ENCODE measurements around the gene CCM2.

The CCM2 gene

DNA sequence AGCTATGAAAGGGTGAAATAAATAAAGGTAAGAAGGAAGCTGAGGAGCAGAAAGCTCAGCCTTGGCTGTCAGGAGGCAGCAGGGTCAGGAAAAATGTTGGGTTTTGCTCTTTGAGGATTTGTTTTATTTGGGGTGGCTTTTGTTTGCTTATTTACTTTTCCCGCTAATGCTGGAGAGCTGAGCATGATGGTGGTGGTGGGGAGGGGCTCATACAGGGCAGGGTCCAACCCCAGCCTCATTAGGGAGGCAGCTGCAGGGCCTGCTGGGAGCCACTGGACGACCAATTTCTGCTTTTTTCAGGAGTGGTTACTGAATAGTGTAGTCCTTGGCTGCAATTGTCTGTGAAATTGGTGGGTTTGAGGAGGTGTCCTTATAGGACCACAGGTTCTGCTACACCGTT, 36.3 kb downstream of the CCM2 start:
- DNase-seq: no peak

DNA sequence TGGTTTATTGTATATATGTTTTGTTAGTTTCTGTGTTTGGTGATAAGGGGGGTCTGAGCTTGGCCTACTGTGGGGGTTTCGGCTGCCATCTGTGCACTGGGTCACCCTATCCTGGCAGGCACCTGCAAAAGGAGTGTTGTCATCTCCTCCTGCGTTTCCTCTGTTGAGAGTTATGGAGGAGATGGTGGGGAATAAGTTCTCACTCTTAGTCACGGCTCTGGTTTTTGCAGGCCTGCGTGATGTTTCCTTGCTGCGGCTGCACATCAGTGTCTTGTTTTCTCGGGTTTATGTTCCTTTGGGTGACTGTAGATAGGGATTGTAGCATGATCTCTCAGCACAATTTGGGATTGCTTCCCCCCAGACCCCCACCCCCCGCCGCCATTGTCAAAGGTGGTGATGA, 36.8 kb downstream of the CCM2 start:
- no peak for DNase-seq

DNA sequence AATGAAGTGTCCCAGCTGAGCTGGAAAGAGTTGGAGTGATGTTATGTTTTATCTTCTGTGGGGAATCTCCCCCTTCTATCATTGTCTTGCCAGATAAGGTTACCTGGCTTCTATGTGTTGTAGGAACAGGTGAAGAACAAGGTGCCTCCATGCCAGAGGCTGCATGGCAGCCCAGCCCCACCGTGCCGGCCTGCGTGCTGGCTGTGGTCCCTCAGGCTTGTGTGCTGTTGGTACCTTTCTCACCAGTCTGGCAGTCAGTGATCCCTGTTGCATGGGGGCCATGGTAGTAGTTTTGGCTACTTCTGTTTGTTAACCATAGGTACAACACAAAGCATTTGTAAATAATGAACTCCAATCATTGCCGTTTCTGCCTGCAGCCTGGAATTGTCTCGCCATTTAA, 37.9 kb downstream of the CCM2 start:
- no peak for DNase-seq

DNA sequence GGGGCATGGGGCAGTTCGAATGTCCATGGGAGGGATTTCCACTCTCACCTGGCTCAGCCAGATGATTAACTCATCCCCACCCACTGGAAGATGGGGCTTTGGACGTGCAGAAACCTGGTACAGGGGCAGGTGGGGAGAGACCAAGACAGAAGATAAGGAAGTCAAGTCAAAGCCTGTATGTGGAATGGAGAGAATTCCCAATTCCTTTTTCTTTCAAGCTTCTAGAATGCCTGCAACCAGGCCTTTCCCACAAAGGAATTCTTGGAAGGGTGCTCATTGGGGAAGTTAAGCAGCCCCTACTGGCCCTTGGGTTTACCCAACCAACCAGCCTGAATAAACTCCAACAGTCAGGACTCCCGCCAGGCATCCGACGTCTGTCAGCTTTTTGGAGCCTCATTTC, 39.1 kb downstream of the CCM2 start:
- DNase-seq: no peak

DNA sequence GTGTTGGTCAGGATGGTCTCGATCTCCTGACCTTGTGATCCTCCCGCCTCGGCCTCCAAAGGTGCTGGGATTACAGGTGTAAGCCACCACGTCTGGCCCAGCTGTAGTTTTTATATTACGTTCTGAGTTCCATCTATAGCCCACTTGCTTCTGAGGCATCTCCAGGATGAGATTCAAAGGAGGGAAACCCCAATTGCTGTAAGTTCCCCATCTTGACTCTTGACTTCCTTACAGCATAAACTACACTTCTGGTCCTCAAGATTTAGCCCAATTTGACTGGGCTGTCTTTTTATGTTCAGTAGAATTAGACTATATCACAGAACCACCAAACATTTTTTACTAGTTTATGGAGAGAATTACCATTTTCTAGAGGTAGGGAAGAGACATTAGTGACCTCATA, 44.3 kb downstream of the CCM2 start:
- no peak for DNase-seq

DNA sequence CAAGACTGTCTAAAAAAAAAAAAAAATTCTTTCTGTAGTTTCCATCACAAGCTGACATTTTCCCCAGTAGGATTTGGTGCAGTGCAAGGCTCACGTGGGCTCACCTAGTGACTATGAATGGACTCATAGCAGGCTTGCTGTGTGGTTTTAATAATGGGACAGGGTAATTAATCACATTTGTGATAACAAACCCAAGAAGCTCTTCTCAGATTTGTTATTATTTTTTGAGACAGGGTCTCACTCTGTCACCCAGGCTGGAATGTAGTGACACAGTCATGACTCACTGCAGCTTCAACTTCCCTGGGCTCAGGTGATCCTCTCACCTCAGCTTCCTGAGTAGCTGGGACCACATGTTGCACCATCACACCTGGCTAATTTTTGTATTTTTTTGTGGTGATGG, 48.7 kb downstream of the CCM2 start:
- no peak for DNase-seq

DNA sequence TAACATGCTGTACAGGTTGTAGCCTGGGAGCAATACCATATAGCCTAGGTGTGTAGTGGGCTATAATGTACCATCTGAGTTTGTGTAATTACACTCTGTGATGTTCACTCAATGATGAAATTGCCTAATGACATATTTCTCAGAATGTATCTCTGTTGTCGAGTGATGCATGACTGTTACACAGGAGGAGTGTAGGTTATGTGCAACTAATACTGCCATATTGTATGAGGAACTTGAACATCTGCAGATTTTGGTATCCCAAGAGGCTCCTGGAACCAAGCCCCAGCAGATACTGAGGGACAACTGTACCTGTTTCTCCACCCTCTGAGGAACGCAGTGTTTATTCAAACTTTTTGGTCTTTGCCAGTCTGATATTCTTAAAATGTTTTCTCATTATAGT, 50.2 kb downstream of the CCM2 start:
- DNase-seq: no peak

DNA sequence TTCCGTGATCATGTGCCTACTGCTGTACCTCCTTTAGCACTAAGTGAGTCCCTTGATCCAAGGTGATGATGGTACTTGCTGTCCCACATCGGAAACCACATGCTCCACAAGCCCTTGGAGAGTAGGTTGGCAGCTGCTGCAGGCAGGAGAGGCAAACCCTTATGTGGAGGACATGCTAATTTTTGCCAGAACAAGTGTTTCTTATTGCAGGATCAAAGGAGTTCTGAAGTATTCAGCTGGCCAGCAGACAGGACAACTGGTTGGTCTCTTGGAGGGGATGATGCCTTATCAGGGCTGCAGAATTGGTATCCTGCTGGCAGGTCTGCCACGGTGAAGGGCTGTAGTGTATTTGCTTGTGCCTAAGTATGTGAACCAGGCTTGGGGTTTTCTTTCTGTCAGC, 52.0 kb downstream of the CCM2 start:
- no peak for DNase-seq

DNA sequence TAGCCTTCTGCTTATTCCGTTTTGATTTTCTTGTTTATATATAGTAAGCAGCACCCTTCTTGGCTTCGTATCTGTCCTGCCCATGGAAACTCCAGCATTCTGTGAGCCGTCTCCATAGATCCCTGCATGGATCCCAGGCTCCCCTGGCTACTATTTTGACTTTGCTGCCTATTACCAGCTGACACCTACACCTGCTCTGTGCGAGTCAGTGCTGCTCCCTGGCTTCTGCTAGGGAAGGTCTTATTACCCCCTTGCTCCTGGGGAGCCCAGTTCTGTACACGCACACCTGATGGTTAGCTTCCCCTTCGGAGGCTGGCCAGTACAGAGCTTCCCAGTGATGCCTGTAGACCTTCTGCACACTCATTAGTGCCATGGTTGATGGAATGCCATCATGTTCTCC, 53.4 kb downstream of the CCM2 start:
- no peak for DNase-seq

DNA sequence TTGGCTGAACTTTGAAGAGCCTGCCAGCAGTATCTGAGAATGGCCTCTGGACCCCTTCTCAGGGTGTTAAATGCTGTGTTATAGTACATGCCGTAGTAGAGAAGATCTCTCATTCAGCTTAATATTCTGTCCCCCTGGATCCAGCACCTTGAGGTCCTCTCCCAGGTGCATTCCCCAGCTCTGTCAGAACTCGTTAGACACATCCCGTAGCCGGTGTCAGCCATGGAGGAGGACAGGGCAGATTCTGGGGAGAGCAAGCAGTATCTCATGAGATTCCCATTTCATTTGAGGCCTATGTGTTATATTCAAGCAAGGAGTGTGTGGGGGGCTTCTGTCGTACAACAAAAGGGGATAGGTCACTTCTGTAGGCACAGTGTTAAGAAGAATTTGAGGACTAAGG, 53.9 kb downstream of the CCM2 start:
- DNase-seq: no peak

DNA sequence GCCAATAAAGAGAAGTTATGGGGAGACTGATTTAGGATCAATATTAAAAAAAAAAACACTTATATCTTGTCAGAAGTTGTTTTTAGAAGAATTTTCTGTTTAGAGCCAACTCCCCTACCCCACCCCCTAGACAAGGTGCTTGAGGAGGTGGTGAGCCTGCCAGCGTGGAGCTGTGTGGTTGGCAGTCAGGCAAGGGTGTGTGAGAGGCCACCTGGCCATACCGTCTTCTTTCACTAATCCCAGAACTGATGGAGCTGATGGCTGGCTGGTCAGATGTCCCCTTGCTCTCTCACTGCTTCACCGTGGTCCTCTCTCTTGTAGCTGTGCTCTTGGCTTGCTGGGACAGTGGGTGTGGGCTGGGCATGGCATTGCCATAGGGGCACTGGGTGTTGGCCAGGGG, 54.4 kb downstream of the CCM2 start:
- no peak for DNase-seq

DNA sequence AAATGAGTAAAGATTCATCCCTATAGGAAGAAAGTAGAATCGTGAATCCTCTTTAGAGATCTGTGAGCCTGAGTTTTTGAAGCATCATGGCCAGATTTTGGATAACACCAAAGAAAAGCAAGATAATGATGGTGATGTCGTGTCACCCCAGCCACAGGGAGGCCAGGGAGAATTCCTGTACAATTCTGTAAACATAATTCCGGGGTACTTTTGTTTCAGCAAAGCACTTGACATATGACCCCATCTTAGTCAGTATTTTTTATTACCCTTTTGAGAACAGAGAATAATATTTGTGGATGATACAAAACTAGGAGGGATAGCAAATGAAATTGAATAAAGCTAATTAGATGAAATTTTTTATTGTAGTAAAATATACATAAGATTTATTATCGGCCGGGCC, 55.0 kb downstream of the CCM2 start:
- DNase-seq: no peak

DNA sequence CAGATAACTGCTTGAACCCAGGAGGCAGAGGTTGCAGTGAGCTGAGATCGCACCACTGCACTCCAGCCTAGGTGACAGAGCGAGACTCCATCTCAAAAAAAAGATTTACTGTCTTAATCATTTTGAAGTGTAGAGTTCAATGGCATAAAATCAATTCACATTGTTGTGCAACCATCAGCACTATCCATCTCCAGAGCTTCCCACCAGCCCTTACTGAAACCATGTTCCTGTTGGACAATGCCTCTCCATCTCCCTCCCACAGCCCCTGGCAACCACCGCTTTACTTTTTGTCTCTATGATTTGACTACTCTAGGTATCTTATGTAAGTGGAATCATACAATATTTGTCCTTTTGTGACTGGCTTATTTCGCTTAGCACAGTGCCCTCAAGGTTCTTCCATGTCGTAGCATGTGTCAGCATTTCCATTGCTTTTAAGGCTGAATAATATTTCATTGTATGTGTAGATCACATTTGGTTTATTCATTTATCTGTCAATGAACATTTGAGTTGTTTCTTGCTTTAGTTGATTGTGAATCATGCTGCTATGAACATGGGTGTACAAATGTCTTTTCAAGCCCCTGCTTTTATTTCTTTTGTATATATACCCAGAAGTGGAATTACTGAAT, 55.7 kb downstream of the CCM2 start:
- no peak for DNase-seq

DNA sequence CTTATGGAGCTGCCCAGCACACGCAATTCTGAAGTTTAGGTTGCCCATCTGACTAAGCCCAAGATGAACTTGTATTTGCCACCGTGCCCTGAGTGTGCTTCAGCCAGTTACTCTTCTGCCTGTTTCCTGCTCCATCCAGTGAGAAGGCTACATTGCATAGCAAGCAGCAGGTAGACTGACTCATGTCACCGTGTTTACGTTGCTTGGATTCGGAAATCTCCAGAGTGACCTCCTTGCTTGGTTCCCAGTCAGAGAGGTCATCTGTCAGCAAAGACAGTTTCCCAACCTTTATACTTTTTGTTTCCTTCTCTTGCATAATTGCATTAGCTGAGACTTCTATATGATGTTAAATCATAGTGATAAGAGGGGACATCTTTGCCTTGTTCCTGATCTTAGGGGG, 57.9 kb downstream of the CCM2 start:
- no peak for DNase-seq

DNA sequence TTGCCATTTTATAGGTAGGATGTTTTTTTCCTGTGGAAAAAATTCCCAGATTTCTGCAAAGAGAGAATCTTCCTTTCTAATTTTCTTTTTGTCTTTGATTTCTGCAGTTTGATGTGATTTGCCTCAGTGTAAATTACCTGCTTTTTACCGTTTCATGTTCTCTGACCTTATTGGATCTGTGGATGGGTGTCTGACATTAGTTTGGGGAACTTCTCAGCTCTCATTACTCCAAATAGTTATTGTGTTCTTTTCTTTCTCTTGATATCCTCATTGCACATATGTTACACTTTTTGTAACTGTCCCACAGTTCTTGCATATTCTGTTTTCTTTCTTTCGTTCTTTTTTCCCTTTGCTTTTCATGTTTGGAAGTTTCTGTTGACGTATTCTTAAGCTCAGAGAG, 60.3 kb downstream of the CCM2 start:
- no peak for DNase-seq

DNA sequence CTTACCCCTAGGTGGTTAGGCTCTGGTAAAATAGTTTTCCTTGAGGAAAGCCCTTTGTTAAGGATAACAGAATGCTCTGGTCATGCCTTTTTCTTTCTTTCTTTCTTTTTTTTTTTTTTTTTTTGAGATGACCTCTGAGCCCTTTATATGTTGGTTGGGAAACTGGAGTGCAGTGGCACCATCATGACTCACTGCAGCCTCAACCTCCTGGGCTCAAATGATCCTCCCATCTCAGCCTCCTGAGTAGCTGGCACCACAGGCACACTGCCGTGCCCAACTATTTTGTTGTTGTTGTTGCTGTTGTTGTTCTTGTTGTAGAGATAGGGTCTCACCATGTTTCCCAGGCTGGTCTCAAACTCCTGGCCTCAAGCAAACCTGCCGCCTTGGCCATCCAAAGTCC, 61.4 kb downstream of the CCM2 start:
- DNase-seq: no peak

DNA sequence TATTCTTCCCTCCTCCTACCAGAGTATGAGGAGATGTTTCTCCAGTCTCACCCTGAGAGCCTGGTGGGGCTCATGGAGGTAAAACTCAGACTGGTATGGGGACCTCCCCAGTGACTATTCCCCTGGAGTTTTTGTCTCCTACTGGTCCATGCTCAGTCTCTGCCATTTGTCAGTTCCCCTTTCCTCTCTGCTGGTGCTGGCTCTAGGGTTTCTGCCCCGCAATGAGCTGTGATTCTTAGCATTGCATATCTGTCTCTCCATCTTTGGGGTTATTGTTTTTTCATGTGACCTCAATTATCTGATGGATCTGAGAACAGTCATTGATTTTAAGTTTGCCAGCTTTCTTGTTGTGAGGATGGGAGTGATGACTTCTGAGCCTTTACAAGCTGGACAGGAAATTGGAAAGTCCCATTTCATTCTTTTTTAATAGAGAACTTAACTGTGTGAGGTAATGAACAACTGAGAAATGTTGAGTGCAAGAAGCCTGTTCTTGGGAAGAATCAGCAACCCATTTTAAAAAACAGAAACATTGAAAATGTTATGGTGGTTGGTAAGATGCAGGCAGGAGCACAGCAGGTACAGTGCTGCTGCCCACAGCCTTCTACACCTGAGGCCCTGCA, 61.9 kb downstream of the CCM2 start:
- DNase-seq: no peak

DNA sequence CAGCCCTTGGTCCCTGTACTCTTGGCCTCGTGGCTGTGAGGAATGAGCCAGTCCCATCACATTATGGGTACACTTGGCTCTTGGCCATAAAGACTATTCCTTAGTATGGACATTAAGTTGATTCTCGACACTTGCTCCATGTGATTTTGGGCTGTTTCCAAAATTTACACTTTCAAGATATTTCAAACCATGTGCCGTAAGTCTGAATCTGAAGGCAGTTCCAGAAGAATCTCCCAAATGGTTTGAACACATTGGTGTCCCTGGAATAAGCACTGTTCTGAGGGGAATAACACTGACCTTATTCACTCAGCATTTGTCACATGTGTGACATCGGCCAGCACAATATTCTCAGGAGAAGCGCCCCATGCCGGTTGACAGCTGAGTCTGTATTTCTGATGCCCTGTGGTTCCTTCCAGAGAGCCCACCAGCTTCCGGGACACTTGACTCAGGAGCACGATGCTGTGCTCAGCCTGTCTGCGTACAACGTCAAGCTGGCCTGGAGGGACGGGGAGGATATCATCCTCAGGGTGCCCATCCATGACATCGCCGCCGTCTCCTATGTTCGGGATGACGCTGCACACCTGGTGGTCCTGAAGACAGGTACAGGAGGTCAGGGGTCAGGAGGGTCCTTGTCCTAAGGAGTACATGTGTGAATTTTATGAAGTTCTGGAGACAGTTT, 64.2 kb downstream of the CCM2 start:
- no peak for DNase-seq

DNA sequence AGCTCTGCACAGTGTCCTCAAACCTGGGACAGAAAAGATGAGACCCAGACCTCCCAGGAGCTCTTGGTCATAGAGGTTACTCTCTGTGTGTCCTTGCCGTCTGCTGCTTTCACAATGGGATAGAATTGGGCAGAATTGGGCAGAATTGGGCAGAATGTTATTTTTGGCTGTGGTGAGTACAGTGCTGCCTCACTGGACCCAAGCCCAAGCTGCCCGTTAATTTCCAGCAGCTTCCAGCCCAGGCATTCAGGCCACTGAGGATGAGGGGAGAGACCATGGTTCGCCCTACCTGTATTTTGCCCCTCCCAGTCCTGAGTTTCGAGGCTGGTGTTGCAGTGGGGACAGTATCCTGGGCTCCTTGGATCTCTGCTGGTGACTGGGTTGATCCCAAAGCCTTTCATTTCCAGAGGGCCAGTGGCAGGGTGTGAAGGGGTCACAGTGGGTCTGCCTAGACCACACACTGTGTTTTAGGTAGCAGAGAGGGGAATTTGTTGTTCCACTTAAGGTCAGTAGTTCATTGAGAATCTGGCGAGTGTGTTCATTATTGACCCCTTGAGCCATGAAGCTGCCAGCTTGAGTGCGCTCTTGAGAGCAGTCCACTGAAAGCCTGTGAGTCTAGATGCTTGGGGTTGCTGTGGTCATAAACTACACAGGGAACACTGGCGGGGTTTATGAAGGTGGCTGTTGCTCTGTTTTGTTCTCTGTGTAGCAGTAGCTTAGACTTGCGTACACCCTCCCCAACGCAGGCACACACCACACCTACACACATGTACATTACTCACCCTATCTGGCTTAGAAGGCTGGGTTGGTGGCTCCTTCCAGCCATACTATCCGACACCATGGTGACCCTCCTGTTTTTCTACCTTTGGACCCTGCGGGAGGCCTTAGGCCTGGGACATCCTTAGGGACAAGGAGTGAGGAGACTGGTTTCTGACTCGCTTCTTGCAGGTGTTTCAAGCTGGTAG, 65.3 kb downstream of the CCM2 start:
- DNase-seq: no peak

DNA sequence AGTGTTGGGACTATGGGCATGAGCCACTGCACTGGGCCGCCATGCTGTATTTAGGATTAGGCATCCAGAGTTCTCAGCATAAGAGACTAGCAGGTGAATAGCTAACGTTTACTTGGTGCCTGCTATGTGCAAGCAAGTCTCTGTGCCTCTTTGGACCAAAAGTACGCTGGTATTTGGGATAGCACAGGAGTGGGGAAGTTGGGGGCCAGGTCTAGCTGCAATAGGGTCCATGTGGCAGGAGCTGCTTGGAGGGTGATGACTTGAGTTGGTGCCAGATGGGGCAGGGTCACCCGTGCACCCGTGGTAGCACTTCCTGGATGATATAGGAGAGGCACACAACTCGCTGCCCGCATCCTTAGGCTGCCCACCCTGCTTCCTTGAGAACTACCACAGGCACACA, 66.4 kb downstream of the CCM2 start:
- no peak for DNase-seq

DNA sequence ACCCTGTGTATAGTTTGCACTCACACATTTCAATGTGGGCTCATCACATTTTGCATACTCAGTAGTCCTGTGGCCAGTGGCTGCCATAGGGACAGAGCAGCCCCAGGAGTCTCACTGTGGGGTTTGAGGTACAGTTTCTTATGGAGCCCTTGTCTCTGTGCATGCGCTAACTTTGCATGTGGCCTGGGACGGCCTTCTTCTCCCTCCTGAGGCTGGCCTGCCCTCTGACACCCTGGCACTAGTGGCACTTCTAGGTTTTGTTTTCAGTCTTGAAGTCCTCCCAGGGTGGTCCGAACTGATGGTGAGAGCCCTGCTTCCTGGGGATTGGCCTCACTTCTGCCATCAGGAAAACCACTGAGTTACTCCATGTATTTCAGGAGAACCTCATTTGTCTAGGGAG, 67.6 kb downstream of the CCM2 start:
- no peak for DNase-seq

DNA sequence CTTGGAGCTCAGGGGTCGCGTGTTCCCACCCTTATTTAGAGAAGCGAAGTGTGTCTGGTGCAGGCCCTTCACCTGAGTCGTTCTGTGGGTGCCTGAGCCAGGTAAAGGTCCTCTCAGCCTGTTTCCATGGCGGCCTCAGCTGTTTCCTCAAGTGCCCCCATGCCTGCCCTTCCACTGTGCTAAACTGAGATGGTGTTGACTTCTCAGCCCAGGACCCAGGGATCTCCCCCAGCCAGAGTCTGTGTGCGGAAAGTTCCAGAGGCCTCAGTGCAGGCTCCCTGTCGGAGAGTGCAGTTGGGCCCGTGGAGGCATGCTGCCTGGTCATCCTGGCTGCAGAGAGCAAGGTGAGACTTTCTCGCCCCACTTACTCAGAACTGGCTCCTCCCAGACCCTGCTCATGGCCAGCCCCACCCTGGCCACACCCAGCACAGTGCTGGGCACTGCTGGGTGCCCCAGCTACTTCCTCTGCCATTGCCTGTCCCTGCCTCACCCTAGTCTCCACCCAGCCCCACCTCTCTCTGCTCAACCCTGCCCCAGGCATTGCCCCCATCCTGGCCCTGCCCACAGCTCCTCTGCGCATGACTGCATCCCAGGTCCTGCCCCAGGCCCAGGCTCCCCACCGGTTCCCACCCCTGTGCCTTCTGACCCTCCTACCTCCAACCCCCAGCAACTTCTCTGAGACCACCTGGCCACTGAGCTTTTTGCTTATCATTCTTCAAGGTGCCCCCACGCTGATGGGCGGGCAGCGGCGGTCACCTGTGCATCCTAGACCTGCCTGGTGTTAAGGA, 68.4 kb downstream of the CCM2 start:
- no peak for DNase-seq

Measured in right forelimb (tissue), 1 donor.